PC-3 (cell line): ENCODE results near the gene NET1. TPM values are rescaled to one million over a fixed set of nuclear protein-coding genes. Genes with fewer than 3 reads are reported as not detected.

Source experiments
- ATAC-seq: fragments of 200-7000 bp; cut with Tn5 transposase; 2 replicates; pipeline ENCODE4 v1.9.1; 2020; ENCODE audit warnings: mild to moderate bottlenecking, moderate library complexity
- BruUV-seq: library from RNA; stranded (reverse); fragments of 400-500 nt; replicated peaks from 2 replicates; lab custom pipeline; 2021; lab: Mats Ljungman, UMichigan
- CTCF ChIA-PET: fragments of 300-600 bp; sonication (Branson Sonifier 250); formaldehyde crosslinking; loops from one replicate; lab custom pipeline; 2022; ENCODE audit warnings: antibody characterized with exemption; lab: Charles Lee
- POLR2A ChIA-PET: fragments of 300-600 bp; sonication (Branson Sonifier 250); formaldehyde crosslinking; loops from one replicate; lab custom pipeline; 2022; ENCODE audit warnings: antibody characterized with exemption; ENCODE audit not compliant: unreplicated experiment; lab: Charles Lee
- DNase-seq: peaks from one replicate; pipeline ENCODE4 v3.0.0-alpha.2; 2015
- H2AFZ ChIP-seq: fragments of 300-600 bp; sonication (generic); 2 replicates; pipeline ENCODE4 v1.6.0; 2016; ENCODE audit warnings: antibody characterized with exemption, low read length
- H3F3A ChIP-seq: fragments of 300-600 bp; sonication (generic); one replicate; pipeline ENCODE4 v1.6.0; 2017; ENCODE audit warnings: antibody characterized with exemption, low read length, control low read depth, mild to moderate bottlenecking; ENCODE audit not compliant: unreplicated experiment
- H3K27ac ChIP-seq: fragments of 300-600 bp; sonication (generic); 2 replicates; pipeline ENCODE4 v1.5.1; 2016; ENCODE audit warnings: mild to moderate bottlenecking, low read length
- H3K27me3 ChIP-seq: fragments of 300-600 bp; sonication (generic); 2 replicates; pipeline ENCODE4 v1.6.1; 2016; ENCODE audit warnings: low read length, mixed read lengths
- H3K36me3 ChIP-seq: fragments of 300-600 bp; sonication (generic); 2 replicates; pipeline ENCODE4 v1.6.1; 2016; ENCODE audit warnings: low read depth, mixed run types, low read length, mixed read lengths
- H3K4me1 ChIP-seq: fragments of 300-600 bp; sonication (generic); 2 replicates; pipeline ENCODE4 v1.5.1; 2016; ENCODE audit warnings: low read length; ENCODE audit not compliant: insufficient read depth
- H3K4me2 ChIP-seq: fragments of 300-600 bp; sonication (generic); 2 replicates; pipeline ENCODE4 v1.6.0; 2016; ENCODE audit warnings: low read length
- H3K4me3 ChIP-seq: fragments of 300-600 bp; sonication (generic); 2 replicates; pipeline ENCODE4 v1.5.1; 2016; ENCODE audit warnings: mild to moderate bottlenecking, low read length, mixed read lengths
- H3K79me2 ChIP-seq: fragments of 300-600 bp; sonication (generic); 2 replicates; pipeline ENCODE4 v1.6.1; 2017; ENCODE audit warnings: low read length, mixed read lengths
- H3K9ac ChIP-seq: fragments of 300-600 bp; sonication (generic); 2 replicates; pipeline ENCODE4 v1.6.0; 2016; ENCODE audit warnings: mild to moderate bottlenecking, low read length
- H3K9me2 ChIP-seq: fragments of 300-600 bp; sonication (generic); replicated peaks from 2 replicates; pipeline ENCODE4 v1.6.1; 2016; ENCODE audit warnings: mixed run types, low read length, mixed read lengths
- H3K9me3 ChIP-seq: fragments of 300-600 bp; sonication (generic); 2 replicates; pipeline ENCODE4 v1.6.1; 2016; ENCODE audit warnings: low read length, mixed read lengths
- H4K20me1 ChIP-seq: fragments of 300-600 bp; sonication (generic); 2 replicates; pipeline ENCODE4 v1.6.1; 2016; ENCODE audit warnings: low read length, mixed read lengths
- CTCF ChIP-seq: fragments of 300-600 bp; sonication (generic); conservative IDR thresholded peaks from 2 replicates; pipeline ENCODE4 v1.5.1; 2017; ENCODE audit warnings: antibody characterized with exemption, low read depth, mild to moderate bottlenecking, low read length
- EZH2 ChIP-seq: fragments of 300-600 bp; sonication (generic); IDR thresholded peaks from one replicate; pipeline ENCODE4 v1.6.1; 2017; ENCODE audit warnings: antibody characterized with exemption, mild to moderate bottlenecking, low read length; ENCODE audit not compliant: unreplicated experiment
- EZH2phosphoT487 ChIP-seq: fragments of 300-600 bp; sonication (generic); IDR thresholded peaks from 2 replicates; pipeline ENCODE4 v1.6.1; 2018; ENCODE audit warnings: mild to moderate bottlenecking, antibody characterized with exemption, low read length, borderline replicate concordance
- intact Hi-C: fragments of 100-400 bp; cut with micrococcal nuclease; formaldehyde crosslinking; loops from 2 replicates; pipeline ENCODE4 v1.9.0; 2023
- total RNA-seq: library from RNA; depleted of rRNA; stranded (reverse); fragments of >200 nt; gene quantifications from 2 replicates; pipeline ENCODE4 v1.2.3, GENCODE V29; 2014

NET1 gene
- total RNA-seq, 1 experiment from 2014 or later = 88.2 TPM

GRCh38 chr10:5468262-5469106 lies 56.1 kb downstream of the NET1 start:
- CTCF ChIA-PET = no interaction called here
- no peaks in the 10 kb centered on the region for H3F3A ChIP-seq
- H3K4me2 ChIP-seq = no peak overlapping the region
- H3K9me2 ChIP-seq = no peaks in the 10 kb centered on the region
- H4K20me1 ChIP-seq = no peaks in the 10 kb centered on the region
- POLR2A ChIA-PET = no interaction called here
- ATAC-seq = no peak
- no peak overlapping the region for H3K27ac ChIP-seq
- no peaks in the 10 kb centered on the region for H3K9me3 ChIP-seq
- no peak overlapping the region for H3K9ac ChIP-seq
- H3K36me3 ChIP-seq = no peaks in the 10 kb centered on the region
- no TSS peak for BruUV-seq
- H2AFZ ChIP-seq = no peak overlapping the region
- DNase-seq = no peak
- intact Hi-C loops = loop anchor here (5.0 kb wide), 1 partner anchor 79 kb away; no protein-coding TSS in a partner anchor
- H3K4me3 ChIP-seq = no peak overlapping the region
- H3K4me1 ChIP-seq = peaks cover 25% of the 10 kb centered on the region
- no peaks in the 10 kb centered on the region for H3K27me3 ChIP-seq
- TF ChIP-seq EZH2phosphoT487 (no peak), EZH2 (no peak), CTCF (no peak)
- no peaks in the 10 kb centered on the region for H3K79me2 ChIP-seq

- H3K9me3 ChIP-seq = no peaks in the 10 kb centered on the region
- H3K4me3 ChIP-seq = no peak overlapping the region
- no peaks in the 10 kb centered on the region for H3F3A ChIP-seq
- H3K4me2 ChIP-seq = no peak overlapping the region
- H2AFZ ChIP-seq = no peak overlapping the region
- H3K79me2 ChIP-seq = no peaks in the 10 kb centered on the region
- ChIA-PET CTCF (no interaction called here), POLR2A (no interaction called here)
- DNase-seq (no peak), ATAC-seq (no peak)
- no peaks in the 10 kb centered on the region for H3K36me3 ChIP-seq
- no TSS peak for BruUV-seq
- H3K4me1 ChIP-seq = peaks cover 25% of the 10 kb centered on the region
- H3K27me3 ChIP-seq = no peaks in the 10 kb centered on the region
- no peaks in the 10 kb centered on the region for H3K9me2 ChIP-seq
- no peaks in the 10 kb centered on the region for H4K20me1 ChIP-seq
- no peak overlapping the region for H3K9ac ChIP-seq
- H3K27ac ChIP-seq = no peak overlapping the region
- no peak for TF ChIP-seq EZH2
- no peak for TF ChIP-seq EZH2phosphoT487
- no peak for TF ChIP-seq CTCF
- intact Hi-C loops = loop anchor here (5.0 kb wide), 1 partner anchor 78 kb away; no protein-coding TSS in a partner anchor
These were observed 57.1 kb downstream of the NET1 start for GRCh38 chr10:5469353-5470061.
